SK-N-SH (cell line): ENCODE measurements around the gene HPS6. TPM values are rescaled to one million over a fixed set of nuclear protein-coding genes. Genes with fewer than 3 reads are reported as not detected.

ENCODE experiments used
- CTCF ChIA-PET: fragments of 300-600, 350-600 bp; formaldehyde crosslinking; extraction: SDS; loops from one replicate; lab custom pipeline; 2021; lab: Yijun Ruan, JAX
- POLR2A ChIA-PET: fragments of 350-600 bp; sonication (Branson Sonifier 250); formaldehyde crosslinking; extraction: SDS; loops from one replicate; lab custom pipeline; 2020; ENCODE audit warnings: antibody characterized with exemption, inconsistent platforms; lab: Yijun Ruan, JAX
- DNase-seq: peaks from one replicate; pipeline ENCODE4 v3.0.0; 2012
- H2AFZ ChIP-seq: fragments of 200-600 bp; sonication (generic); 2 replicates; pipeline ENCODE4 v1.8.1; 2016; ENCODE audit warnings: antibody characterized with exemption, mild to moderate bottlenecking, low read depth
- H3F3A ChIP-seq: fragments of 200-600 bp; sonication (generic); replicated peaks from 2 replicates; pipeline ENCODE3; 2016; ENCODE audit warnings: antibody characterized with exemption, mild to moderate bottlenecking; ENCODE audit not compliant: insufficient read depth
- H3K27ac ChIP-seq, 2 experiments: fragments of 200-500 bp in 1 of 2; fragments of 200-600 bp in 1 of 2; sonication (Bioruptor generic) in 1 of 2; sonication (generic), shearing (Covaris generic) in 1 of 2; 2 replicates each; pipeline versions ENCODE4 v1.5.1 to v1.6.1; 2014 to 2016; ENCODE audit warnings: low read depth in 2 of 2, inconsistent platforms in 1 of 2, low read length in 1 of 2, mild to moderate bottlenecking in 1 of 2, mixed read lengths in 1 of 2
- H3K27me3 ChIP-seq: fragments of 200-600 bp; sonication (generic), shearing (Covaris generic); 2 replicates; pipeline ENCODE4 v1.6.1; 2016; ENCODE audit warnings: mixed run types; ENCODE audit not compliant: insufficient read depth
- H3K36me3 ChIP-seq, 2 experiments: fragments of 200-500 bp in 1 of 2; fragments of 200-600 bp in 1 of 2; sonication (Bioruptor generic) in 1 of 2; sonication (generic) in 1 of 2; replicated peaks in 1 of 2; 2 replicates each; pipeline versions ENCODE3 to v1.5.1; 2014 to 2016; ENCODE audit warnings: low read length in 1 of 2, mild to moderate bottlenecking in 1 of 2; ENCODE audit not compliant: insufficient read depth in 2 of 2, control insufficient read depth in 1 of 2
- H3K4me1 ChIP-seq, 2 experiments: fragments of 200-500 bp in 1 of 2; fragments of 200-600 bp in 1 of 2; sonication (Bioruptor generic) in 1 of 2; sonication (generic), shearing (Covaris generic) in 1 of 2; 2 replicates each; pipeline versions ENCODE4 v1.5.1 to v1.6.1; 2014 to 2016; ENCODE audit warnings: low read depth in 1 of 2, low read length in 1 of 2, mixed run types in 1 of 2; ENCODE audit not compliant: insufficient read depth in 2 of 2, control insufficient read depth in 1 of 2
- H3K4me2 ChIP-seq: fragments of 200-600 bp; sonication (generic), shearing (Covaris generic); 2 replicates; pipeline ENCODE4 v1.6.1; 2017; ENCODE audit warnings: mixed run types
- H3K4me3 ChIP-seq, 2 experiments: fragments of 200-500 bp in 1 of 2; fragments of 200-600 bp in 1 of 2; sonication (Bioruptor generic) in 1 of 2; sonication (generic), shearing (Covaris generic) in 1 of 2; 2 replicates each; pipeline versions ENCODE4 v1.5.1 to v1.8.1; 2014 to 2016; ENCODE audit warnings: low read depth in 2 of 2, inconsistent platforms in 1 of 2, low read length in 1 of 2, mild to moderate bottlenecking in 1 of 2, mixed read lengths in 1 of 2, moderate library complexity in 1 of 2
- H3K79me2 ChIP-seq: fragments of 200-600 bp; sonication (generic); 2 replicates; pipeline ENCODE4 v1.8.1; 2017; ENCODE audit warnings: mild to moderate bottlenecking; ENCODE audit not compliant: insufficient read depth
- H3K9ac ChIP-seq: fragments of 200-600 bp; sonication (generic); 2 replicates; pipeline ENCODE4 v1.6.1; 2017; ENCODE audit warnings: mixed run types
- H3K9me2 ChIP-seq: fragments of 200-600 bp; sonication (generic); 2 replicates; pipeline ENCODE4 v1.6.1; 2017; ENCODE audit warnings: mixed run types
- H3K9me3 ChIP-seq: fragments of 200-600 bp; sonication (generic); 2 replicates; pipeline ENCODE4 v1.6.1; 2017; ENCODE audit warnings: mixed run types, mild to moderate bottlenecking, moderate library complexity
- H4K20me1 ChIP-seq: fragments of 200-600 bp; sonication (generic); 2 replicates; pipeline ENCODE4 v1.6.1; 2017; ENCODE audit warnings: mild to moderate bottlenecking, mixed run types; ENCODE audit not compliant: insufficient read depth
- ELF1 ChIP-seq: IDR thresholded peaks from 2 replicates; pipeline ENCODE4 v1.4.0; 2012
- EZH2phosphoT487 ChIP-seq: fragments of 200-600 bp; sonication (generic); IDR thresholded peaks from 2 replicates; pipeline ENCODE4 v1.6.1; 2017; ENCODE audit warnings: low read depth, mixed run types, mild to moderate bottlenecking, antibody characterized with exemption, moderate library complexity, borderline replicate concordance
- FOSL2 ChIP-seq: IDR thresholded peaks from 2 replicates; pipeline ENCODE4 v1.4.0; 2012; ENCODE audit warnings: low read depth, mild to moderate bottlenecking, moderate library complexity, borderline replicate concordance
- GABPA ChIP-seq: IDR thresholded peaks from 2 replicates; pipeline ENCODE4 v1.4.0; 2012; ENCODE audit warnings: low read depth, mild to moderate bottlenecking
- GATA2 ChIP-seq: sonication (generic); formaldehyde crosslinking; IDR thresholded peaks from 2 replicates; pipeline ENCODE4 v1.5.0; 2020; ENCODE audit warnings: mild to moderate bottlenecking, missing genetic modification reagents
- NRF1 ChIP-seq: IDR thresholded peaks from 2 replicates; pipeline ENCODE4 v1.6.1; 2012; ENCODE audit warnings: low read depth, mild to moderate bottlenecking, low read length
- POLR2AphosphoS5 ChIP-seq: IDR thresholded peaks from 2 replicates; pipeline ENCODE4 v1.6.1; 2012; ENCODE audit warnings: low read depth, low read length
- RCOR1 ChIP-seq: fragments of 150-350 bp; IDR thresholded peaks from 2 replicates; pipeline ENCODE4 v1.6.1; 2017; ENCODE audit warnings: antibody characterized with exemption, low read length
- RFX5 ChIP-seq: IDR thresholded peaks from 2 replicates; pipeline ENCODE4 v1.6.1; 2012; ENCODE audit warnings: mild to moderate bottlenecking, improper control_type of control experiment, low read length
- TAF1 ChIP-seq: IDR thresholded peaks from 2 replicates; pipeline ENCODE4 v1.6.1; 2012; ENCODE audit warnings: low read depth, mild to moderate bottlenecking, low read length, moderate library complexity, borderline replicate concordance
- YY1 ChIP-seq: IDR thresholded peaks from 2 replicates; pipeline ENCODE4 v1.4.0; 2012; ENCODE audit warnings: low read depth, mild to moderate bottlenecking
- WGBS: methylation state at CpG from one replicate; pipeline ENCODE4 v1.1.6; 2017; ENCODE audit warnings: low lambda C conversion rate; 5-methylcytosine and 5-hydroxymethylcytosine counted together
- polyA plus RNA-seq, 3 experiments: library from polyadenylated mRNA; depleted of rRNA; stranded (reverse); fragments of >200 nt; gene quantifications; 2 replicates each; pipeline ENCODE4 v1.2.3, GENCODE V29; 2012
- TF ChIP-seq, protein P1 (sequence below): fragments of 200-600 bp; sonication (generic); IDR thresholded peaks from 2 replicates; pipeline ENCODE4 v1.6.1; 2017; ENCODE audit warnings: antibody characterized with exemption, mild to moderate bottlenecking, moderate library complexity
- TF ChIP-seq, protein P2 (sequence below): IDR thresholded peaks from 2 replicates; pipeline ENCODE4 v1.4.0; 2012; ENCODE audit warnings: low read depth, borderline replicate concordance
- TF ChIP-seq, protein P3 (sequence below): fragments of 150-350 bp; IDR thresholded peaks from 2 replicates; pipeline ENCODE4 v1.6.1; 2017; ENCODE audit warnings: antibody characterized with exemption, low read length, low read depth, borderline replicate concordance
- TF ChIP-seq, protein P4 (sequence below): IDR thresholded peaks from 2 replicates; pipeline ENCODE4 v1.4.0; 2012; ENCODE audit warnings: low read depth, borderline replicate concordance
- TF ChIP-seq, protein P5 (sequence below): fragments of 150-350 bp; IDR thresholded peaks from 2 replicates; pipeline ENCODE4 v1.6.1; 2016; ENCODE audit warnings: mild to moderate bottlenecking, low read depth, low read length
- TF ChIP-seq, protein P6 (sequence below): IDR thresholded peaks from 2 replicates; pipeline ENCODE4 v1.4.0; 2012; ENCODE audit warnings: low read depth

HPS6 gene
- polyA plus RNA-seq, 1 of the 3 experiments (the other 2 are of a cell fraction), result 7.8 TPM

DNA sequence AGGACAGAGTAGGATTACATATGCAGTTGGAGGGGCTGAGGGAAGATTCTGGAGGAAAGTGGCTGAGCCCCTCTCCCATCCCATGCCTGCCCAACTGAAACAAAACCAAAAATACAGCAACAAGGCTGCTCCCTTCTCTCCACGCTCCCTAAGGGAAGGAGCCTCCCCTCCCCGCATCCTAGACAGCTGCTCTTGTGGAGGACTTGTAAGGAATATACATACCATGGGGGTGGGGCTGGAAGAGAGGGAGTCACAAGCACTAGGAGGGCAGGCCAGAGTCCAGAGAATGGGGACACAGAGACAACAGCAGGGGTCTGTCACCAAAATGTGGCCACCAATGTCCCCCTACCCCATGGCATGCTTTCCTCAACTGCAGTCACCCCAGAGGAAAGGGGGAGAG is 41.8 kb downstream of the HPS6 start:
- Histone ChIP-seq H3K27me3 (no peaks in the 10 kb centered on the region), H3K79me2 (peaks cover 10% of the 10 kb centered on the region), H3K9ac (no peak overlapping the region), H3F3A (peaks cover 4% of the 10 kb centered on the region), H3K9me2 (no peaks in the 10 kb centered on the region), H3K9me3 (no peaks in the 10 kb centered on the region), H2AFZ (no peak overlapping the region), H4K20me1 (peaks cover 35% of the 10 kb centered on the region), H3K4me1 (no peaks in the 10 kb centered on the region), H3K4me3 (no peak overlapping the region), H3K27ac (no peak overlapping the region), H3K36me3 (peaks cover 42 to 59% of the 10 kb centered on the region in 2 experiments), H3K4me2 (no peak overlapping the region)
- POLR2A ChIA-PET, result no interaction called here
- TF ChIP-seq RFX5, result no peak
- TF ChIP-seq, protein P1, sequence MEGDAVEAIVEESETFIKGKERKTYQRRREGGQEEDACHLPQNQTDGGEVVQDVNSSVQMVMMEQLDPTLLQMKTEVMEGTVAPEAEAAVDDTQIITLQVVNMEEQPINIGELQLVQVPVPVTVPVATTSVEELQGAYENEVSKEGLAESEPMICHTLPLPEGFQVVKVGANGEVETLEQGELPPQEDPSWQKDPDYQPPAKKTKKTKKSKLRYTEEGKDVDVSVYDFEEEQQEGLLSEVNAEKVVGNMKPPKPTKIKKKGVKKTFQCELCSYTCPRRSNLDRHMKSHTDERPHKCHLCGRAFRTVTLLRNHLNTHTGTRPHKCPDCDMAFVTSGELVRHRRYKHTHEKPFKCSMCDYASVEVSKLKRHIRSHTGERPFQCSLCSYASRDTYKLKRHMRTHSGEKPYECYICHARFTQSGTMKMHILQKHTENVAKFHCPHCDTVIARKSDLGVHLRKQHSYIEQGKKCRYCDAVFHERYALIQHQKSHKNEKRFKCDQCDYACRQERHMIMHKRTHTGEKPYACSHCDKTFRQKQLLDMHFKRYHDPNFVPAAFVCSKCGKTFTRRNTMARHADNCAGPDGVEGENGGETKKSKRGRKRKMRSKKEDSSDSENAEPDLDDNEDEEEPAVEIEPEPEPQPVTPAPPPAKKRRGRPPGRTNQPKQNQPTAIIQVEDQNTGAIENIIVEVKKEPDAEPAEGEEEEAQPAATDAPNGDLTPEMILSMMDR, result no peak
- TF ChIP-seq GATA2 (CRISPR knock-in tag), result no peak
- TF ChIP-seq, protein P2, sequence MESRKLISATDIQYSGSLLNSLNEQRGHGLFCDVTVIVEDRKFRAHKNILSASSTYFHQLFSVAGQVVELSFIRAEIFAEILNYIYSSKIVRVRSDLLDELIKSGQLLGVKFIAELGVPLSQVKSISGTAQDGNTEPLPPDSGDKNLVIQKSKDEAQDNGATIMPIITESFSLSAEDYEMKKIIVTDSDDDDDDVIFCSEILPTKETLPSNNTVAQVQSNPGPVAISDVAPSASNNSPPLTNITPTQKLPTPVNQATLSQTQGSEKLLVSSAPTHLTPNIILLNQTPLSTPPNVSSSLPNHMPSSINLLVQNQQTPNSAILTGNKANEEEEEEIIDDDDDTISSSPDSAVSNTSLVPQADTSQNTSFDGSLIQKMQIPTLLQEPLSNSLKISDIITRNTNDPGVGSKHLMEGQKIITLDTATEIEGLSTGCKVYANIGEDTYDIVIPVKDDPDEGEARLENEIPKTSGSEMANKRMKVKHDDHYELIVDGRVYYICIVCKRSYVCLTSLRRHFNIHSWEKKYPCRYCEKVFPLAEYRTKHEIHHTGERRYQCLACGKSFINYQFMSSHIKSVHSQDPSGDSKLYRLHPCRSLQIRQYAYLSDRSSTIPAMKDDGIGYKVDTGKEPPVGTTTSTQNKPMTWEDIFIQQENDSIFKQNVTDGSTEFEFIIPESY, result no peak
- no peak for TF ChIP-seq TAF1
- TF ChIP-seq ELF1, result no peak
- TF ChIP-seq, protein P3, sequence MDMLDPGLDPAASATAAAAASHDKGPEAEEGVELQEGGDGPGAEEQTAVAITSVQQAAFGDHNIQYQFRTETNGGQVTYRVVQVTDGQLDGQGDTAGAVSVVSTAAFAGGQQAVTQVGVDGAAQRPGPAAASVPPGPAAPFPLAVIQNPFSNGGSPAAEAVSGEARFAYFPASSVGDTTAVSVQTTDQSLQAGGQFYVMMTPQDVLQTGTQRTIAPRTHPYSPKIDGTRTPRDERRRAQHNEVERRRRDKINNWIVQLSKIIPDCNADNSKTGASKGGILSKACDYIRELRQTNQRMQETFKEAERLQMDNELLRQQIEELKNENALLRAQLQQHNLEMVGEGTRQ, result no peak
- TF ChIP-seq, protein P4, sequence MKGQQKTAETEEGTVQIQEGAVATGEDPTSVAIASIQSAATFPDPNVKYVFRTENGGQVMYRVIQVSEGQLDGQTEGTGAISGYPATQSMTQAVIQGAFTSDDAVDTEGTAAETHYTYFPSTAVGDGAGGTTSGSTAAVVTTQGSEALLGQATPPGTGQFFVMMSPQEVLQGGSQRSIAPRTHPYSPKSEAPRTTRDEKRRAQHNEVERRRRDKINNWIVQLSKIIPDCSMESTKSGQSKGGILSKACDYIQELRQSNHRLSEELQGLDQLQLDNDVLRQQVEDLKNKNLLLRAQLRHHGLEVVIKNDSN, result no peak
- no peak for TF ChIP-seq POLR2AphosphoS5
- no peak for TF ChIP-seq RCOR1
- TF ChIP-seq GABPA, result no peak
- TF ChIP-seq, protein P5, sequence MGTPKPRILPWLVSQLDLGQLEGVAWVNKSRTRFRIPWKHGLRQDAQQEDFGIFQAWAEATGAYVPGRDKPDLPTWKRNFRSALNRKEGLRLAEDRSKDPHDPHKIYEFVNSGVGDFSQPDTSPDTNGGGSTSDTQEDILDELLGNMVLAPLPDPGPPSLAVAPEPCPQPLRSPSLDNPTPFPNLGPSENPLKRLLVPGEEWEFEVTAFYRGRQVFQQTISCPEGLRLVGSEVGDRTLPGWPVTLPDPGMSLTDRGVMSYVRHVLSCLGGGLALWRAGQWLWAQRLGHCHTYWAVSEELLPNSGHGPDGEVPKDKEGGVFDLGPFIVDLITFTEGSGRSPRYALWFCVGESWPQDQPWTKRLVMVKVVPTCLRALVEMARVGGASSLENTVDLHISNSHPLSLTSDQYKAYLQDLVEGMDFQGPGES, result no peak
- TF ChIP-seq YY1, result no peak
- TF ChIP-seq FOSL2, result no peak
- no peak for TF ChIP-seq EZH2phosphoT487
- TF ChIP-seq NRF1, result no peak
- TF ChIP-seq, protein P6, sequence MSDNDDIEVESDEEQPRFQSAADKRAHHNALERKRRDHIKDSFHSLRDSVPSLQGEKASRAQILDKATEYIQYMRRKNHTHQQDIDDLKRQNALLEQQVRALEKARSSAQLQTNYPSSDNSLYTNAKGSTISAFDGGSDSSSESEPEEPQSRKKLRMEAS, result no peak
- CTCF ChIA-PET, result no interaction called here
- no peak for DNase-seq
- 100% methylated on average over 2 of the region's 2 CpGs for WGBS
